ENCODE data around the gene METTL22.

The METTL22 gene

GRCh38 chr16:8621572-8622314 is at the start of gene METTL22:
Gene METTL22, plus strand, starts transcription at chr16:8621698. Its CDS starts 3,968 bp downstream, at chr16:8625666.
- peak; percentile 96 for DNase-seq

GRCh38 chr16:8572063-8572918 is 49.2 kb upstream of the METTL22 start:
- DNase-seq: no peak

- no peak for DNase-seq
Measured at GRCh38 chr16:8572919-8573724, 48.4 kb upstream of the METTL22 start.

- DNase-seq: no peak
Measured at GRCh38 chr16:8575399-8575798, 46.1 kb upstream of the METTL22 start.

GRCh38 chr16:8576141-8577004 is 45.1 kb upstream of the METTL22 start:
- no peak for DNase-seq

GRCh38 chr16:8577678-8578304 is 43.7 kb upstream of the METTL22 start:
- DNase-seq: no peak

- DNase-seq: no peak
Measured at GRCh38 chr16:8579559-8579958, 41.9 kb upstream of the METTL22 start.

- DNase-seq: no peak
Measured at GRCh38 chr16:8581831-8582580, 39.5 kb upstream of the METTL22 start.

- DNase-seq: no peak
Measured at GRCh38 chr16:8583199-8583598, 38.3 kb upstream of the METTL22 start.

- no peak for DNase-seq
Measured at GRCh38 chr16:8583732-8584131, 37.8 kb upstream of the METTL22 start.

- DNase-seq: no peak
Measured at GRCh38 chr16:8585041-8585440, 36.5 kb upstream of the METTL22 start.

- DNase-seq: no peak
Measured at GRCh38 chr16:8585857-8586256, 35.6 kb upstream of the METTL22 start.

- no peak for DNase-seq
Measured at GRCh38 chr16:8587065-8587464, 34.4 kb upstream of the METTL22 start.

GRCh38 chr16:8588682-8589056 is 32.8 kb upstream of the METTL22 start:
- no peak for DNase-seq

GRCh38 chr16:8589057-8589899 is 32.2 kb upstream of the METTL22 start:
- no peak for DNase-seq

- no peak for DNase-seq
Measured at GRCh38 chr16:8589900-8590688, 31.4 kb upstream of the METTL22 start, which contains the start of gene TMEM114. Gene TMEM114, minus strand, starts transcription at chr16:8590511. Its CDS starts 673 bp downstream, at chr16:8589838.

GRCh38 chr16:8590811-8591210 is 30.7 kb upstream of the METTL22 start:
- no peak for DNase-seq

GRCh38 chr16:8591451-8591850 is 30.0 kb upstream of the METTL22 start:
- DNase-seq: no peak

GRCh38 chr16:8594149-8594666 is 27.3 kb upstream of the METTL22 start:
- DNase-seq: no peak
